AG04450 (cell line): ENCODE measurements around the gene RPS6KA5. TPM values are rescaled to one million over a fixed set of nuclear protein-coding genes. Genes with fewer than 3 reads are reported as not detected.

ENCODE experiments used
- CTCF ChIA-PET: fragments of 300-600, 350-600 bp; formaldehyde crosslinking; extraction: SDS; loops from one replicate; lab custom pipeline; 2022; ENCODE audit warnings: antibody characterized with exemption, inconsistent platforms; lab: Charles Lee
- POLR2A ChIA-PET: fragments of 350-600 bp; formaldehyde crosslinking; extraction: SDS; loops from one replicate; lab custom pipeline; 2021; ENCODE audit warnings: antibody characterized with exemption, inconsistent platforms; lab: Yijun Ruan, JAX
- DNase-seq: peaks from one replicate; pipeline ENCODE4 v3.0.0-alpha.2; 2011; ENCODE audit warnings: low read depth, low spot score
- H3K27ac ChIP-seq: one replicate; pipeline ENCODE4 v1.5.1; 2012; ENCODE audit warnings: low read depth, low read length, control low read depth
- H3K27me3 ChIP-seq: one replicate; pipeline ENCODE4 v1.6.0; 2012; ENCODE audit warnings: low read length; ENCODE audit not compliant: control insufficient read depth, insufficient read depth
- H3K4me3 ChIP-seq: 2 replicates; pipeline ENCODE4 v1.5.1; 2011; ENCODE audit warnings: mild to moderate bottlenecking, low read depth, low read length, control low read depth
- H3K9me3 ChIP-seq: 2 replicates; pipeline ENCODE4 v1.5.1; 2012; ENCODE audit warnings: low read length; ENCODE audit not compliant: control insufficient read depth, insufficient read depth
- CTCF ChIP-seq: IDR thresholded peaks from 2 replicates; pipeline ENCODE4 v1.5.1; 2011; ENCODE audit warnings: low read depth, low read length, control low read depth, inconsistent platforms
- polyA plus RNA-seq: library from polyadenylated mRNA; depleted of rRNA; stranded (reverse); fragments of >200 nt; gene quantifications from 2 replicates; pipeline ENCODE4 v1.2.3, GENCODE V29; 2011

Gene RPS6KA5
- polyA plus RNA-seq, 1 experiment = 1.5 TPM

- no peak for TF ChIP-seq CTCF
- POLR2A ChIA-PET = no interaction called here
- no peak for DNase-seq
- Histone ChIP-seq H3K27ac (no peak overlapping the region), H3K27me3 (peaks cover 3% of the 10 kb centered on the region), H3K4me3 (no peak overlapping the region), H3K9me3 (peaks cover 3% of the 10 kb centered on the region; the same call in 1 of the 2 replicates)
- CTCF ChIA-PET = no interaction called here
These were observed 177.2 kb downstream of the RPS6KA5 start for GRCh38 chr14:90883197-90883596.

GRCh38 chr14:90880282-90880681 is 180.2 kb downstream of the RPS6KA5 start:
- CTCF ChIA-PET = no interaction called here
- H3K9me3 ChIP-seq = peaks cover 3% of the 10 kb centered on the region; the same call in 1 of the 2 replicates
- POLR2A ChIA-PET = no interaction called here
- no peak for DNase-seq
- peaks cover 5% of the 10 kb centered on the region for H3K27me3 ChIP-seq
- H3K27ac ChIP-seq = no peak overlapping the region
- H3K4me3 ChIP-seq = no peak overlapping the region
- no peak for TF ChIP-seq CTCF

- no peak for DNase-seq
- TF ChIP-seq CTCF = no peak
- CTCF ChIA-PET = interaction anchor here (1.2 kb wide), 1 partner anchor 298 kb away, joined by 4 read pairs; no protein-coding TSS in a partner anchor
- POLR2A ChIA-PET = no interaction called here
- H3K27ac ChIP-seq = no peak overlapping the region
- H3K4me3 ChIP-seq = no peak overlapping the region
- peaks cover 3% of the 10 kb centered on the region for H3K27me3 ChIP-seq
- H3K9me3 ChIP-seq = no peaks in the 10 kb centered on the region
These were observed 185.8 kb downstream of the RPS6KA5 start for GRCh38 chr14:90874599-90874998.

- no peak overlapping the region for H3K27ac ChIP-seq
- CTCF ChIA-PET = no interaction called here
These were observed 188.7 kb downstream of the RPS6KA5 start for GRCh38 chr14:90871605-90872233.

More at GRCh38 chr14:90871605-90872233, 188.7 kb downstream of the RPS6KA5 start:
- H3K9me3 ChIP-seq = no peaks in the 10 kb centered on the region
- no peak for DNase-seq
- no peak for TF ChIP-seq CTCF
- H3K27me3 ChIP-seq = no peaks in the 10 kb centered on the region
- POLR2A ChIA-PET = no interaction called here
- no peak overlapping the region for H3K4me3 ChIP-seq
